ENCODE measurements around the gene TBCEL. TPM values are rescaled to one million over a fixed set of nuclear protein-coding genes. Genes with fewer than 3 reads are reported as not detected.
A peak's percentile ranks its signal among the peaks of the same experiment; 100 is the strongest.

Gene TBCEL
- total and polyA plus RNA-seq, 10 of the 15 experiments (the other 5 are each of a cell fraction or from before 2014, with no cell fraction given): 2.0 to 10.4 (median 7.3) TPM

- TF ChIP-seq PAX8 (IDR thresholded peaks at IDR 0.05) (no peak), GABPA (IDR thresholded peaks at IDR 0.05; ENCODE audit: low read depth) (no peak), MTA3 (IDR thresholded peaks at IDR 0.05; ENCODE audit: borderline replicate concordance, low read length) (no peak), POLR2A (IDR thresholded peaks at IDR 0.05; ENCODE audit: low read depth, low read length) (no peak)
Measured at GRCh38 chr11:121008551-121008950, 15.4 kb upstream of the TBCEL start (continued).

GRCh38 chr11:121012091-121012490 is 11.8 kb upstream of the TBCEL start:
- Histone ChIP-seq H3K27me3 (replicated peaks in 1 of 2; ENCODE audit: control insufficient read depth in 2 of 2, insufficient read depth in 2 of 2, low read length in 1 of 2) (no peaks in the 10 kb centered on the region), H3K9me3 (replicated peaks; ENCODE audit: control insufficient read depth, insufficient read depth, low read length) (no peaks in the 10 kb centered on the region; the same call in 2 of the 3 replicates), H3K36me3 (ENCODE audit: control insufficient read depth in 2 of 2, insufficient read depth in 2 of 2, low read length in 1 of 2) (no peaks in the 10 kb centered on the region), H3K4me1 (ENCODE audit: control insufficient read depth, insufficient read depth, low read length) (no peaks in the 10 kb centered on the region), H3K4me3 (no peak overlapping the region), H3K9ac (ENCODE audit: control insufficient read depth, insufficient read depth, low read length) (no peak overlapping the region), H3K79me2 (ENCODE audit: control insufficient read depth, insufficient read depth, low read length) (no peaks in the 10 kb centered on the region), H3K27ac (ENCODE audit: control insufficient read depth, insufficient read depth) (no peak overlapping the region), H3K4me2 (ENCODE audit: control insufficient read depth, insufficient read depth) (no peak overlapping the region), H4K20me1 (ENCODE audit: control insufficient read depth, insufficient read depth) (no peaks in the 10 kb centered on the region), H2AFZ (ENCODE audit: control insufficient read depth, low read depth, low read length) (no peak overlapping the region)
- 50% methylated on average over 1 of the region's 1 CpG for WGBS (ENCODE audit: insufficient coverage, insufficient replicate concordance, low lambda C conversion rate, missing lambda C conversion rate)
- TF ChIP-seq DPF2 (IDR thresholded peaks at IDR 0.05) (no peak), ZBTB33 (IDR thresholded peaks at IDR 0.05) (no peak), MTA2 (IDR thresholded peaks at IDR 0.05; ENCODE audit: low read depth) (no peak), SMAD5 (IDR thresholded peaks at IDR 0.05; ENCODE audit: low read depth) (no peak), USF2 (IDR thresholded peaks at IDR 0.05; ENCODE audit: borderline replicate concordance, low read depth, low read length) (no peak), TCF7 (IDR thresholded peaks at IDR 0.05; ENCODE audit: borderline replicate concordance) (no peak), MAX (IDR thresholded peaks at IDR 0.05; ENCODE audit: low read depth, low read length) (no peak), ZSCAN29 (IDR thresholded peaks at IDR 0.05) (no peak)
- BruUV-seq (replicated peaks): no TSS peak
- CTCF ChIA-PET: no interaction called here
- SMC1A ChIA-PET (ENCODE audit: uncharacterized antibody, unreplicated experiment): no interaction called here
- peak; percentile 35 for FAIRE-seq
- no peak for DNase-seq (ENCODE audit: low read depth, low spot score)
- ATAC-seq: no peak
- POLR2A ChIA-PET: no interaction called here
- RAD21 ChIA-PET (ENCODE audit: unreplicated experiment): no interaction called here
- intact Hi-C loops (cut with micrococcal nuclease; ENCODE audit: unreplicated experiment) (no loop called here), in situ Hi-C loops (cut with MboI) (no loop called here)
